WERI-Rb-1 (cell line): ENCODE data around the gene INIP.

Experiments
- DNase-seq: peaks from one replicate; pipeline ENCODE4 v3.0.0-alpha.2; 2020
- H3K27ac ChIP-seq: fragments of 250-450 bp; sonication (Bioruptor Pico); 2 replicates; pipeline ENCODE4 v1.5.1; 2020; ENCODE audit warnings: mild to moderate bottlenecking, moderate library complexity
- H3K27me3 ChIP-seq: fragments of 250-450 bp; sonication (Bioruptor Pico); 2 replicates; pipeline ENCODE4 v1.5.1; 2021; ENCODE audit warnings: mild to moderate bottlenecking, low read depth, moderate library complexity; ENCODE audit not compliant: insufficient read depth, severe bottlenecking
- H3K36me3 ChIP-seq: fragments of 250-450 bp; sonication (Bioruptor Pico); 2 replicates; pipeline ENCODE4 v1.5.1; 2020; ENCODE audit warnings: mild to moderate bottlenecking, moderate library complexity
- H3K4me3 ChIP-seq: 2 replicates; pipeline ENCODE4 v1.5.1; 2011; ENCODE audit warnings: low read depth, mild to moderate bottlenecking, control low read depth, low read length
- H3K9me3 ChIP-seq: fragments of 250-450 bp; sonication (Bioruptor Pico); 2 replicates; pipeline ENCODE4 v1.5.1; 2021; ENCODE audit warnings: mild to moderate bottlenecking, moderate library complexity; ENCODE audit not compliant: severe bottlenecking
- CTCF ChIP-seq: IDR thresholded peaks from 2 replicates; pipeline ENCODE4 v1.5.1; 2011; ENCODE audit warnings: low read depth, mild to moderate bottlenecking, control low read depth, inconsistent platforms, low read length

INIP gene

GRCh38 chr9:112755016-112755427, 37.1 kb upstream of the INIP start:
- TF ChIP-seq CTCF, result no peak
- DNase-seq, result no peak
- H3K36me3 ChIP-seq, result peaks cover 15% of the 10 kb centered on the region
- no peak overlapping the region for H3K4me3 ChIP-seq
- no peaks in the 10 kb centered on the region for H3K27me3 ChIP-seq
- H3K9me3 ChIP-seq, result no peaks in the 10 kb centered on the region
- no peak overlapping the region for H3K27ac ChIP-seq

- H3K27ac ChIP-seq, result no peak overlapping the region
- H3K9me3 ChIP-seq, result no peaks in the 10 kb centered on the region
- no peak for DNase-seq
- no peaks in the 10 kb centered on the region for H3K27me3 ChIP-seq
- H3K36me3 ChIP-seq, result peaks cover 15% of the 10 kb centered on the region
- TF ChIP-seq CTCF, result no peak
- H3K4me3 ChIP-seq, result no peak overlapping the region
Observed at GRCh38 chr9:112754578-112754977, 36.7 kb upstream of the INIP start.

GRCh38 chr9:112753725-112754124, 35.8 kb upstream of the INIP start:
- Histone ChIP-seq H3K27me3 (no peaks in the 10 kb centered on the region), H3K4me3 (no peak overlapping the region), H3K36me3 (peaks cover 15% of the 10 kb centered on the region), H3K27ac (no peak overlapping the region), H3K9me3 (no peaks in the 10 kb centered on the region)
- no peak for TF ChIP-seq CTCF
- DNase-seq, result no peak

- H3K36me3 ChIP-seq, result peaks cover 15% of the 10 kb centered on the region
- no peak for DNase-seq
- H3K27me3 ChIP-seq, result no peaks in the 10 kb centered on the region
- no peak for TF ChIP-seq CTCF
- peak overlapping the region; percentile 94; the same call in 1 of the 2 replicates for H3K27ac ChIP-seq
- H3K4me3 ChIP-seq, result no peak overlapping the region
- no peaks in the 10 kb centered on the region for H3K9me3 ChIP-seq
Observed at GRCh38 chr9:112752334-112753125, 34.6 kb upstream of the INIP start.

- peak overlapping the region; percentile 80 for H3K4me3 ChIP-seq
- DNase-seq, result peak; percentile 96
- peak overlapping the region; percentile 94 for H3K27ac ChIP-seq
- H3K27me3 ChIP-seq, result no peaks in the 10 kb centered on the region
- no peak for TF ChIP-seq CTCF
- H3K36me3 ChIP-seq, result peaks cover 15% of the 10 kb centered on the region
- no peaks in the 10 kb centered on the region for H3K9me3 ChIP-seq
Observed at GRCh38 chr9:112751056-112751795, 33.3 kb upstream of the INIP start.
